Osteocyte (in vitro differentiated cells): ENCODE measurements around the gene MYCBPAP. TPM values are rescaled to one million over a fixed set of nuclear protein-coding genes. Genes with fewer than 3 reads are reported as not detected.

Experiments used
- DNase-seq: peaks from one replicate; pipeline ENCODE4 v3.0.0; 2021; ENCODE audit warnings: mixed read lengths; ENCODE audit not compliant: unreplicated experiment; ENCODE audit errors: extremely low spot score
- H3K27ac Mint-ChIP-seq: one replicate; pipeline ENCODE4 v1.8.0; 2021; ENCODE audit warnings: mild to moderate bottlenecking, mixed read lengths; ENCODE audit not compliant: unreplicated experiment
- H3K27me3 Mint-ChIP-seq: one replicate; pipeline ENCODE4 v1.8.0; 2021; ENCODE audit warnings: mixed read lengths; ENCODE audit not compliant: unreplicated experiment
- H3K36me3 Mint-ChIP-seq: one replicate; pipeline ENCODE4 v1.8.0; 2021; ENCODE audit warnings: mixed read lengths; ENCODE audit not compliant: unreplicated experiment
- H3K4me1 Mint-ChIP-seq: one replicate; pipeline ENCODE4 v1.8.0; 2021; ENCODE audit warnings: mixed read lengths; ENCODE audit not compliant: unreplicated experiment
- H3K4me3 Mint-ChIP-seq: one replicate; pipeline ENCODE4 v1.8.0; 2021; ENCODE audit warnings: mild to moderate bottlenecking, moderate library complexity, mixed read lengths; ENCODE audit not compliant: unreplicated experiment
- H3K9me3 Mint-ChIP-seq: one replicate; pipeline ENCODE4 v1.8.0; 2021; ENCODE audit warnings: mixed read lengths; ENCODE audit not compliant: unreplicated experiment
- CTCF ChIP-seq: fragments of 200-600 bp; sonication (generic); IDR thresholded peaks from 2 replicates; pipeline ENCODE4 v1.5.0; 2021; ENCODE audit warnings: antibody characterized with exemption, mild to moderate bottlenecking, moderate library complexity
- total RNA-seq: library from RNA; stranded (reverse); gene quantifications from 2 replicates; pipeline ENCODE4 v1.2.1, GENCODE V29; 2021

MYCBPAP gene
- total RNA-seq, 1 donor from 2014 or later: 0.46 TPM

- H3K9me3 Mint-ChIP-seq: no peaks in the 10 kb centered on the region
- no peak for TF ChIP-seq CTCF
- H3K36me3 Mint-ChIP-seq: no peaks in the 10 kb centered on the region
- no peak overlapping the region for H3K27ac Mint-ChIP-seq
- H3K4me1 Mint-ChIP-seq: peaks cover 12% of the 10 kb centered on the region
- H3K27me3 Mint-ChIP-seq: peaks cover 44% of the 10 kb centered on the region
- DNase-seq: no peak
- H3K4me3 Mint-ChIP-seq: no peak overlapping the region
Observed at GRCh38 chr17:50531428-50532025, 23.3 kb downstream of the MYCBPAP start.

- TF ChIP-seq CTCF: no peak
- H3K9me3 Mint-ChIP-seq: no peaks in the 10 kb centered on the region
- H3K4me3 Mint-ChIP-seq: no peak within 1 kb of the TSS
- peaks cover 12% of the 10 kb centered on the region for H3K4me1 Mint-ChIP-seq
- H3K27me3 Mint-ChIP-seq: peaks cover 44% of the 10 kb centered on the region
- H3K36me3 Mint-ChIP-seq: no peaks in the 10 kb centered on the region
- DNase-seq: no peak
- H3K27ac Mint-ChIP-seq: no peak within 1 kb of the TSS
Observed at GRCh38 chr17:50532452-50533024, 24.3 kb downstream of the MYCBPAP start, which contains the start of gene EPN3. TSS of gene EPN3 (plus strand) at chr17:50532735. CDS start at chr17:50536557, 3,822 bp downstream.

- H3K36me3 Mint-ChIP-seq: no peaks in the 10 kb centered on the region
- no peaks in the 10 kb centered on the region for H3K9me3 Mint-ChIP-seq
- no peak for DNase-seq
- H3K27me3 Mint-ChIP-seq: peaks cover 44% of the 10 kb centered on the region
- H3K4me1 Mint-ChIP-seq: peaks cover 12% of the 10 kb centered on the region
- H3K4me3 Mint-ChIP-seq: no peak overlapping the region
- H3K27ac Mint-ChIP-seq: no peak overlapping the region
- TF ChIP-seq CTCF: no peak
Observed at GRCh38 chr17:50533185-50533584, 24.9 kb downstream of the MYCBPAP start.

- Mint-ChIP-seq H3K4me3 (no peak overlapping the region), H3K4me1 (peaks cover 12% of the 10 kb centered on the region), H3K27me3 (peaks cover 44% of the 10 kb centered on the region), H3K9me3 (no peaks in the 10 kb centered on the region), H3K36me3 (no peaks in the 10 kb centered on the region), H3K27ac (no peak overlapping the region)
- TF ChIP-seq CTCF: no peak
- no peak for DNase-seq
Observed at GRCh38 chr17:50533720-50534148, 25.5 kb downstream of the MYCBPAP start.

GRCh38 chr17:50534222-50534978, 26.2 kb downstream of the MYCBPAP start:
- peaks cover 12% of the 10 kb centered on the region for H3K4me1 Mint-ChIP-seq
- H3K36me3 Mint-ChIP-seq: no peaks in the 10 kb centered on the region
- no peak for DNase-seq
- H3K27ac Mint-ChIP-seq: no peak overlapping the region
- H3K9me3 Mint-ChIP-seq: no peaks in the 10 kb centered on the region
- no peak overlapping the region for H3K4me3 Mint-ChIP-seq
- peaks cover 40% of the 10 kb centered on the region for H3K27me3 Mint-ChIP-seq
- TF ChIP-seq CTCF: no peak
